NCI-H446 treated with DMSO at 0.1 percent for 48 hours (cell line): Measurements from ENCODE around the gene TRIM3.

Source experiments
- DNase-seq: peaks from one replicate; lab custom pipeline; 2025; lab: John Stamatoyannopoulos, UW

TRIM3 gene

GRCh38 chr11:6480299-6480914 is 6.7 kb upstream of the TRIM3 start:
- DNase-seq = no peak

- DNase-seq = no peak
Observed at GRCh38 chr11:6476571-6476970, 2.8 kb upstream of the TRIM3 start.

DNA sequence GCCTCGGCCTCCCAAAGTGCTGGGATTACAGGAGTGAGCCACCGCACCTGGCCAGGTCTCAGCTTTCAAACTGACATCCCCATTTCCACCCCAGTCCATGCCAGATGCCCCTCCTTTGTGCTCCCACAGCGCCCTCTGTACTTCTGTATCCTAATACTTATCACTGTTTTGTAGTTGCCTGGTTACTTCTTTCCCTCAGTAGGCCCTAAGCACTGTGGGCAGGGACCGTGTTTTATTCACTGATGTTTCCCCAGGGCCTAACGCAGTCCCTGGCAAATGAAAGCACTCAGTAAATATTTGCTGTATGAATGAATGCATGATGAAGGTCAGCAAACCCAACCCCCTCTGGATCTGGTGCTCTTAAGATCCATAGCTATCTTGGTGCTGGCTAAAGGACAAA is 2.2 kb upstream of the TRIM3 start:
- no peak for DNase-seq

- no peak for DNase-seq
Observed at GRCh38 chr11:6474806-6475500, 1.2 kb upstream of the TRIM3 start.

DNA sequence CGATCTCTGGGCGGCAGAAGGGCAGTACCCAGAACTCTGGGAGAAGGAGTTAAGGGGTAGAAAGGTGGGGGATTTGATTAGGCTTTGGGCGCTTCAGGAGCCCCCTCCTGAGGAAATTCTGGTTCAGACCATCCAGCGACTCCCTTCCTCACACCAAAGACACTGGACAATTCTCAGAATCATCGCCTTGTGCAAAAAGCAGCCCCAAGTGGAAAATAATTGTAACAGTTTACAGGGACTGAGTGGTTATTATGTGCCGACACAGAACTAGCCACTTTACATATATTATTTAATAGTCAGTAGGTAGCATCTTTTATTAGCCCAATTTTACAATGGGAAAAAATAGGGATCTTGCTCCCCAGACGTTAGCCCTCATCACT is 662 bp upstream of the TRIM3 start:
- DNase-seq = no peak

GRCh38 chr11:6472934-6473333 is 807 bp downstream of the TRIM3 start:
- no peak for DNase-seq

GRCh38 chr11:6469599-6469998 is 4.1 kb downstream of the TRIM3 start:
- no peak for DNase-seq

DNA sequence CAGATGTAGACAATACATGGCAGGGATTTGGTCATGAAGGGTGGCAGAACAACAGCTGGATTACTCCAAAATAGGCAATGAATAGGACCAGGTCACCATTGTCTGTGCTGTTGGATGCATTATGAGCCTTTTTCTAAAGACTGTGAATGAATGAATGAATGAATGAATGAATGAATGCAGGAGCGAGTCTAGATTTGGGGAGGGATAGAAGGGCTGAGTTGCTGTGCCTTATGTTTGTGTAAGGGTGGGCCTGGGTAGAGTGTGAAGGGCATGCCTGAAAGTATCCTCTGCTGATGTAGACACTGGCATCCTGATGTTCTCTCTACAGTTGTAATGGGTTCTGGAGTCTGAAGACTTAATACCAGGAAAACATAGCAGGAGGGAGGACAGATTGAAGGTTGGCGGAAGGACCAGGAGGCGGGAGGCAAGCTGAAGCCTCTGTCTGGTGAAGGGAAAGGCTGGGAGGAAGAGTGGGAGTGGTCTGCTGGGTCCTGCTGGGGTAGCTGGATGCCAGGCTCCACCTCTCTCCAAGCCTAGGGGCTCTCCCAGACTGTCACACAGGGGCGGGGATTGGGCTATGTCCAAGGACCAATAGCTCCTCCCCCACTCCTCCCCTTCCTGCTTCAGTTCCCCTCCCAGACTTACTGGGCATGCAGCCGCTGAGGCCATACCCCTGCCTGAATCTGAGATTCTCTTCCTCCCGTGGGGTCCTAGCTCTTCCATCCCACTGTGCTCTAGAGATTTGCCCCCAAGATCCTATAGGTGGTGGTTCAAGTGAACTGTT is 4.8 kb downstream of the TRIM3 start:
- peak; percentile 40 for DNase-seq

DNA sequence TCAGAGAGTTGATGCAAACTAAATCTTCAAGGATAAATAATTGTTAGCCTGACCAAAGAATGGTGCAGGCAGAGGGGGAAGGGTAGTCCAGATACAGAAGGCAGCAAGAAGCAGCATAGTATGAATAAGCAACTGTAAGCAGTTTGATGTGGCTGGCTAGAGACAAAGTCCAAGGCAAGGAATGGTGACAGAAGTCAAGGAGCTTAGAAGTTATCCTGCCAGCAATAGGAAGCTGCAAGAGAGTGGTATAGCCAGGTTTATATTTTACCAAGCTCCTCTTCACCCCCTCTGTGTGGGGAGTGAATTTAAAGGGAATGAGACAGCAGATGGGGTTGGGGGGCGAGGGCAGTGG is 14.7 kb downstream of the TRIM3 start:
- DNase-seq = no peak

- DNase-seq = no peak
Observed at GRCh38 chr11:6458352-6459098, 15.2 kb downstream of the TRIM3 start.

DNA sequence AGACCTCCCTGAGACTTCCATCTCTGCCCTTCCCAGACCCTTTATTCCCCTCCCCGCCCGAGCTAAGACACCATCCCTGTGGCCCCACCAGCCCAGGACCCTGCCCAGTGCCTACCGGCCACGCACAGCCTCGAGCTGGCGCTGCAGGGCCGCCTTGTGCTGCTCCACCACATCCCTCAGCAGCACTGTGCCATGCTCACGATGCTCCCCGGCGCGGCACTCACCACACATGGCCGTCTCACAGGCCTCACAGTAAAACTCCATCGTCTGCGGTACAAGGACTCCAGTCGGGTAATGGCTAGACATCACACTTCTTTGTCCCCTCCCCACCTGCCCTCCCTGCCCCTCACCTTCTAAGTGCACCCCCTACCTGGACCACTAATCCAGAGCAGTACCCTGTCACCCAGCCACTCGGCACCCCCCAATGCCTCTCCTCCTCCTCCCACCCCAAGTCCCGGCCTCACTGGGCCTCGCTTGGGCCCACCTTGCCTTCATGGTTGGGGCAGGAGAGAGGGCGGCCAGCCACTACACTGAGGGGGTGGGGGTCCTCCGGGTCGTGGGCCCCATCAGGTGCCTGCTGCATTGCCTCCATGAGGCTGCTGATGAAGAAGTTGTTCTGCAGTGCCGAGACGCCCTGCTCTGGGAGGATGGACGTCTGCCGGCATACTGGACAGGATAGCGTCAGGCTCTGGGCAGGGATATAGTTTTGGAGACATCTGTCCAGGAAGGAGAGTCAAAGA is 16.0 kb downstream of the TRIM3 start:
- no peak for DNase-seq

GRCh38 chr11:6456361-6457073 is 17.2 kb downstream of the TRIM3 start:
- DNase-seq = no peak

GRCh38 chr11:6455070-6455469 is 18.7 kb downstream of the TRIM3 start:
- no peak for DNase-seq

- DNase-seq = no peak
Observed at GRCh38 chr11:6453152-6453551, 20.6 kb downstream of the TRIM3 start.

DNA sequence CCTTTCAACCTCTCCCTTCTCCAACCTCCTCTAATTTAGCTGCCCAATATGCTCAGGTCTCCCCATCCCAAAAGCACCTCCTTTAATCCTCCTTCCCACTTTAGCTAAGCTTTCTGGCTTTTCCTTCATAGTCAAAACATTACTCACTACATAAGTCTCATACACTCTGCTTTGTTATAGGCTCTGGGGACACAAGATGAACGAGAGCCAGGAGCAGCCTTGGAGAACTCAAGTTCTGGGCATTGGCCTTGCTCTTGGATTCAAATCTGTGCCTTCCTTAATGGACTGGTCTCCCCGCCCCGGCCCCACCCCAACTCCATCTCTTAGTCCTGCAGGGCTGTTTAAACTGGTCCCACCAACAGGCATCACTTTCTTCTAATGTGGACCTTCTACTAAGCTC is 21.5 kb downstream of the TRIM3 start:
- DNase-seq = no peak

DNA sequence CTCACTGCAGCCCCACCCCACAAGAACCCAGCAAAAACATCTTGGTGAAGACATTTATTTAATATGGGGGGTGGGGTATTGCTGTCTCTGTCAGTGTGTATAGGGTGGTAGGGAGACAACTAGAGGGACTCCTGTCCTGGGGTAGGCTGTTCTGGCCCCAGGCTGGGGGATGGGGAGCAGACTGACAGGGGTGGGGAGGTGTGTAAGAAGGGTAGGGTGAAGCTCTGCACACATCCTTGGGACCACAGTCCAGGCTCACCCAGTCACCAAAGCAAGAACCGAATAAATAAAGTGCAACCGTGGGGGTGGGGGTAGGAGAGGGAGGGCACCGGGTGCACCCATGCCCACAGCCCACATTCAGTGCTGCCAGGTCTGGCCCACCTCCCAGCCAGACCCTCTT is 25.2 kb downstream of the TRIM3 start:
- no peak for DNase-seq

GRCh38 chr11:6443269-6444003 is 30.3 kb downstream of the TRIM3 start:
- DNase-seq = peak; percentile 12

DNA sequence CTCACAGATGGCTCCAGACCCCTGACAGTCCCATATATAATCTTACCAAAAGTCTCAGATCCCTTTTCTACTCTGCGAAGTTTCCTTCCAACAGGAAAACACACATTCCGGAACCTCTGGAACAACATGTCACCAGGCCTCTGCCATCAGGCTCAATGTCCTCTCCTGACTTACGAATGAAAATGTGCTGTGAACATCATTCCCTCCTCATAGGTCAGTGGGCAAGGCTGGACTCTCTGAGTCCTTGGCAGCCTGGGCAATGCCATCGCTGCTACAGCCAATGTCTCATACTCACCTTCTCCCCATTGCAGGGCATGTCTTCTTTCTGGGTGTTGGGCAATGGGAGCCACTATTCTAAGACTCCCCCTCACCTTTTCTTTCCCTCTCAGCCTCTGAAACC is 31.3 kb downstream of the TRIM3 start:
- no peak for DNase-seq

DNA sequence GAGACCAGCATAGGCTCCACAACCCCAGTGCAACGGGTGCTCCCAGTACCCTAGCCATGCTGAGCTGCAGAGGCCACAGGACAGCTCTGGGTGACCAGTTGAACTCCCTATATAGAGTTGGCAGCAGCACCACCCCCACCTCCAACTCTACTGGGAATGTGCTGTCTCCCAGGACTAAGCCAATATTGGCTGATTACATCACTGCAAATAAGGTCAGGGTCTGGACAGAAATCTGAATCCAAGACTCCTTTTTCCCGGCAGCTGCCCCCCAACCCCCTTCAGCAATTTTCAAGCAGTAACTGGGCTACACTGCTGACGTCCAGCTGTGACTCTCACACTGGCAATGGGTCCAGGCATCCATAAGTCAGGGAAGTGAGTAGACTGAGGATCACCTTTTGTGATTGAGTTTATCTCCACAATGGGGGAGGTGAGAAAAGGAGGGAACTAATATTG is 32.8 kb downstream of the TRIM3 start, which contains the start of gene HPX:
HPX (minus strand) TSS at position 82 of the 453 bp plus-strand sequence; CDS start at position 58, 24 bp downstream.
- no peak for DNase-seq

- DNase-seq = peak; percentile 38
Observed at GRCh38 chr11:6438979-6439571, 34.7 kb downstream of the TRIM3 start.
